GM12878 (cell line): ENCODE data around the gene SHMT2. TPM values are rescaled to one million over a fixed set of nuclear protein-coding genes. Genes with fewer than 3 reads are reported as not detected.

Experiments
- ATAC-seq: fragments of 200-7000 bp; cut with Tn5 transposase; 3 replicates; pipeline ENCODE4 v1.9.1; 2020; ENCODE audit warnings: mild to moderate bottlenecking, moderate library complexity
- BruUV-seq: library from RNA; stranded (reverse); fragments of 400-500 nt; replicated peaks from 2 replicates; lab custom pipeline; 2021; lab: Mats Ljungman, UMichigan
- CTCF ChIA-PET: fragments of 300-600 bp; sonication (Branson Sonifier 250); formaldehyde crosslinking; extraction: SDS; loops from one replicate; lab custom pipeline; 2021; ENCODE audit warnings: inconsistent platforms; lab: Yijun Ruan, JAX
- POLR2A ChIA-PET: fragments of 350-600 bp; formaldehyde crosslinking; extraction: SDS; loops from one replicate; lab custom pipeline; 2021; ENCODE audit warnings: inconsistent platforms; lab: Charles Lee
- RAD21 ChIA-PET: fragments of 300-600 bp; sonication (Branson Sonifier 250); formaldehyde crosslinking; loops from one replicate; lab custom pipeline; 2023; ENCODE audit warnings: antibody characterized with exemption; ENCODE audit not compliant: unreplicated experiment; lab: Charles Lee
- SMC1A ChIA-PET: fragments of 300-600 bp; sonication (Branson Sonifier 250); formaldehyde crosslinking; loops from one replicate; lab custom pipeline; 2023; ENCODE audit not compliant: unreplicated experiment, uncharacterized antibody; lab: Charles Lee
- DNase-seq: peaks from one replicate; pipeline ENCODE4 v3.0.0-alpha.2; 2011; ENCODE audit warnings: low read depth, low spot score
- FAIRE-seq: peaks from 3 replicates; lab custom pipeline; 2011; peaks lifted over from hg19 to GRCh38; lab: Jason Lieb, UNC
- H2AFZ ChIP-seq: 2 replicates; pipeline ENCODE4 v1.6.0; 2011; ENCODE audit warnings: low read depth, low read length, control low read depth; ENCODE audit not compliant: control insufficient read depth
- H3K27ac ChIP-seq: 2 replicates; pipeline ENCODE4 v1.5.1; 2011; ENCODE audit warnings: control low read depth; ENCODE audit not compliant: control insufficient read depth, insufficient read depth
- H3K27me3 ChIP-seq, 2 experiments: replicated peaks in 1 of 2; 2 replicates each; pipeline versions ENCODE4 v1.6.0 to v1.6.1; 2011; ENCODE audit warnings: low read length in 1 of 2; ENCODE audit not compliant: control insufficient read depth in 2 of 2, insufficient read depth in 2 of 2
- H3K36me3 ChIP-seq, 2 experiments: 2 replicates each; pipeline ENCODE4 v1.5.1; 2011; ENCODE audit warnings: low read length in 1 of 2; ENCODE audit not compliant: control insufficient read depth in 2 of 2, insufficient read depth in 2 of 2
- H3K4me1 ChIP-seq: 2 replicates; pipeline ENCODE4 v1.6.1; 2011; ENCODE audit warnings: mild to moderate bottlenecking, low read length, moderate library complexity, mixed read lengths; ENCODE audit not compliant: control insufficient read depth, insufficient read depth
- H3K4me2 ChIP-seq: 2 replicates; pipeline ENCODE4 v1.6.0; 2011; ENCODE audit warnings: control low read depth; ENCODE audit not compliant: control insufficient read depth, insufficient read depth
- H3K4me3 ChIP-seq: fragments of 200-600 bp; sonication (generic); 2 replicates; pipeline ENCODE4 v1.5.1; 2016
- H3K79me2 ChIP-seq: 2 replicates; pipeline ENCODE4 v1.6.0; 2011; ENCODE audit warnings: low read length; ENCODE audit not compliant: control insufficient read depth, insufficient read depth
- H3K9ac ChIP-seq: 2 replicates; pipeline ENCODE4 v1.8.0; 2011; ENCODE audit warnings: low read length, control low read depth, mixed read lengths; ENCODE audit not compliant: control insufficient read depth, insufficient read depth
- H3K9me3 ChIP-seq: replicated peaks from 3 replicates; pipeline ENCODE4 v1.5.1; 2011; ENCODE audit warnings: mild to moderate bottlenecking, low read length; ENCODE audit not compliant: control insufficient read depth, insufficient read depth
- H4K20me1 ChIP-seq: 2 replicates; pipeline ENCODE4 v1.6.0; 2011; ENCODE audit not compliant: control insufficient read depth, insufficient read depth
- ESRRA ChIP-seq: IDR thresholded peaks from 2 replicates; pipeline ENCODE4 v1.6.1; 2012; ENCODE audit warnings: mild to moderate bottlenecking, low read length, improper control_type of control experiment
- HDAC6 ChIP-seq: fragments of 200-600 bp; sonication (generic); IDR thresholded peaks from one replicate; pipeline ENCODE4 v1.8.0; 2017; ENCODE audit warnings: antibody characterized with exemption; ENCODE audit not compliant: unreplicated experiment
- JUND ChIP-seq: IDR thresholded peaks from 2 replicates; pipeline ENCODE4 v1.6.1; 2012; ENCODE audit warnings: low read depth, mild to moderate bottlenecking, low read length, improper control_type of control experiment, moderate library complexity
- LARP7 ChIP-seq: fragments of 450-650 bp; IDR thresholded peaks from 2 replicates; pipeline ENCODE4 v1.6.1; 2017; ENCODE audit warnings: mild to moderate bottlenecking
- MTA3 ChIP-seq: IDR thresholded peaks from 2 replicates; pipeline ENCODE4 v1.6.1; 2012; ENCODE audit warnings: low read length, inconsistent platforms, borderline replicate concordance
- MYB ChIP-seq: fragments of 150-350 bp; IDR thresholded peaks from 2 replicates; pipeline ENCODE4 v1.6.1; 2014; ENCODE audit warnings: mild to moderate bottlenecking, low read depth, low read length, borderline replicate concordance
- NFYB ChIP-seq: IDR thresholded peaks from 2 replicates; pipeline ENCODE4 v1.6.1; 2011; ENCODE audit warnings: low read depth, mild to moderate bottlenecking, low read length, improper control_type of control experiment, moderate library complexity; ENCODE audit not compliant: insufficient read depth
- RB1 ChIP-seq: fragments of 450-650 bp; formaldehyde crosslinking; IDR thresholded peaks from 2 replicates; pipeline ENCODE4 v1.6.1; 2017; ENCODE audit warnings: mild to moderate bottlenecking, borderline replicate concordance
- RFX5 ChIP-seq: IDR thresholded peaks from 2 replicates; pipeline ENCODE4 v1.6.1; 2011; ENCODE audit warnings: low read depth, low read length, improper control_type of control experiment
- STAT1 ChIP-seq: fragments of 450-650 bp; conservative IDR thresholded peaks from 2 replicates; pipeline ENCODE4 v1.6.1; 2014; ENCODE audit warnings: antibody characterized with exemption, mild to moderate bottlenecking
- SUZ12 ChIP-seq: fragments of 200-600 bp; sonication (generic); IDR thresholded peaks from one replicate; pipeline ENCODE4 v1.6.1; 2018; ENCODE audit warnings: antibody characterized with exemption, mild to moderate bottlenecking; ENCODE audit not compliant: unreplicated experiment
- USF1 ChIP-seq: IDR thresholded peaks from 2 replicates; pipeline ENCODE4 v1.6.1; 2011; ENCODE audit warnings: borderline replicate concordance, low read depth, mild to moderate bottlenecking, moderate library complexity, mixed read lengths, low read length; ENCODE audit not compliant: insufficient read depth; ENCODE audit errors: extremely low read length
- ZNF384 ChIP-seq: IDR thresholded peaks from 2 replicates; pipeline ENCODE4 v1.6.1; 2012; ENCODE audit warnings: low read depth, mild to moderate bottlenecking, low read length, improper control_type of control experiment, borderline replicate concordance
- WGBS: methylation state at CpG from one replicate; pipeline ENCODE4 v1.1.6; 2016; ENCODE audit warnings: low lambda C conversion rate; ENCODE audit not compliant: insufficient replicate concordance, insufficient coverage; ENCODE audit errors: missing lambda C conversion rate; 5-methylcytosine and 5-hydroxymethylcytosine counted together
- in situ Hi-C: fragments of 300-500 bp; cut with MboI; formaldehyde crosslinking; loops from 9 replicates; pipeline ENCODE4 v1.14.3; 2018; ENCODE audit warnings: mixed read lengths
- intact Hi-C: fragments of 100-400 bp; cut with micrococcal nuclease; formaldehyde crosslinking; loops from one replicate; pipeline ENCODE4 v1.14.2; 2022; ENCODE audit not compliant: unreplicated experiment
- polyA plus RNA-seq, 11 experiments: library from polyadenylated mRNA; depleted of rRNA in 4 of 11; unstranded in 6 of 11; stranded (reverse) in 5 of 11; fragments of >200 nt; fragmentation: Nextera tagmentation in 4 of 11; fragmentation: Illumina TruSeq in 1 of 11; extraction: Ambion mirVana in 4 of 11; extraction: Trizol in 1 of 11; gene quantifications; 1 replicate in 1 of 11; 2 replicates in 10 of 11; pipeline versions ENCODE4 v1.2.1 to v1.2.3, GENCODE V29; 2011 to 2016; ENCODE audit warnings: inconsistent platforms in 2 of 11, missing spikeins in 2 of 11, low read depth in 1 of 11
- total RNA-seq, 4 experiments: library from RNA; depleted of rRNA in 3 of 4; stranded (reverse); fragments of >200 nt in 3 of 4; fragmentation: Illumina TruSeq in 1 of 4; extraction: Trizol in 1 of 4; gene quantifications; 2 replicates each; pipeline versions ENCODE4 v1.2.1 to v1.2.3, GENCODE V29; 2013 to 2021

SHMT2 gene
- total and polyA plus RNA-seq, 10 of the 15 experiments (the other 5 are each of a cell fraction or from before 2014, with no cell fraction given): 57.0 to 292 (median 186) TPM

- RAD21 ChIA-PET: interaction anchor here (2.0 kb wide), 1 partner anchor 22 kb away, joined by 5 read pairs; no protein-coding TSS in a partner anchor
- FAIRE-seq (no peak), ATAC-seq (no peak), DNase-seq (no peak)
- no peak overlapping the region for H2AFZ ChIP-seq
- in situ Hi-C loops: no loop called here
- no peak overlapping the region for H3K4me2 ChIP-seq
- H3K79me2 ChIP-seq: no peaks in the 10 kb centered on the region
- H3K36me3 ChIP-seq: no peaks in the 10 kb centered on the region
- no peaks in the 10 kb centered on the region for H3K9me3 ChIP-seq
- SMC1A ChIA-PET: no interaction called here
- POLR2A ChIA-PET: no interaction called here
- intact Hi-C loops: no loop called here
- H4K20me1 ChIP-seq: no peaks in the 10 kb centered on the region
- TF ChIP-seq NFYB (no peak), SUZ12 (peak; percentile 46)
- peaks cover 10% of the 10 kb centered on the region for H3K4me1 ChIP-seq
- H3K27me3 ChIP-seq: peaks cover 33 to 37% of the 10 kb centered on the region in 2 experiments
- H3K4me3 ChIP-seq: no peak overlapping the region
- 7% methylated on average over 17 of the region's 24 CpGs for WGBS
- no TSS peak for BruUV-seq
- no peak overlapping the region for H3K27ac ChIP-seq
- no peak overlapping the region for H3K9ac ChIP-seq
- CTCF ChIA-PET: interaction anchor here (0.8 to 1.1 kb wide), 2 partner anchors 8 to 22 kb away, joined by 4 to 5 read pairs; partner anchors contain the start of gene SHMT2
These were observed 8.2 kb upstream of the SHMT2 start for GRCh38 chr12:57221169-57221917.

- no peak for ATAC-seq
- in situ Hi-C loops: no loop called here
- WGBS: 35% methylated on average over 13 of the region's 13 CpGs
- Histone ChIP-seq H3K4me3 (no peak overlapping the region), H3K9me3 (no peaks in the 10 kb centered on the region), H4K20me1 (no peaks in the 10 kb centered on the region), H3K27me3 (peaks cover 26 to 34% of the 10 kb centered on the region in 2 experiments), H3K4me1 (peaks cover 13% of the 10 kb centered on the region), H3K27ac (no peak overlapping the region), H3K4me2 (no peak overlapping the region), H3K9ac (no peak overlapping the region), H3K36me3 (no peaks in the 10 kb centered on the region), H2AFZ (no peak overlapping the region), H3K79me2 (no peaks in the 10 kb centered on the region)
- intact Hi-C loops: no loop called here
- ChIA-PET POLR2A (interaction anchor here (1.6 kb wide), 1 partner anchor 11 kb away, joined by 3 read pairs; no protein-coding TSS in a partner anchor), SMC1A (interaction anchor here (1.1 kb wide), 1 partner anchor 9 kb away, joined by 9 read pairs; no protein-coding TSS in a partner anchor), RAD21 (interaction anchor here (0.9 to 2.0 kb wide), 2 partner anchors 9 to 20 kb away, joined by 4 to 5 read pairs; no protein-coding TSS in a partner anchor), CTCF (interaction anchor here (0.8 to 1.2 kb wide), 5 partner anchors 7 to 232 kb away, joined by 3 to 12 read pairs (median 6); partner anchors contain the start of gene SHMT2)
- no peak for FAIRE-seq
- no TSS peak for BruUV-seq
- no peak for DNase-seq
- TF ChIP-seq ESRRA (no peak), RB1 (no peak), HDAC6 (no peak), ZNF384 (no peak), RFX5 (no peak), MTA3 (no peak), USF1 (no peak), STAT1 (no peak), MYB (no peak), JUND (no peak), LARP7 (no peak)
These were observed 7.0 kb upstream of the SHMT2 start for GRCh38 chr12:57222286-57223190.
